NCI-H2029 treated with DMSO at 0.1 percent for 48 hours (cell line): ENCODE data around the gene ZNF728.
"Not testable (repeated sequence)": the region's sequence is repeated elsewhere in the genome, so short reads cannot be mapped to it uniquely, and the experiment has no call there.

Experiments
- DNase-seq: peaks from one replicate; lab custom pipeline; 2025; lab: John Stamatoyannopoulos, UW

The ZNF728 gene

DNA sequence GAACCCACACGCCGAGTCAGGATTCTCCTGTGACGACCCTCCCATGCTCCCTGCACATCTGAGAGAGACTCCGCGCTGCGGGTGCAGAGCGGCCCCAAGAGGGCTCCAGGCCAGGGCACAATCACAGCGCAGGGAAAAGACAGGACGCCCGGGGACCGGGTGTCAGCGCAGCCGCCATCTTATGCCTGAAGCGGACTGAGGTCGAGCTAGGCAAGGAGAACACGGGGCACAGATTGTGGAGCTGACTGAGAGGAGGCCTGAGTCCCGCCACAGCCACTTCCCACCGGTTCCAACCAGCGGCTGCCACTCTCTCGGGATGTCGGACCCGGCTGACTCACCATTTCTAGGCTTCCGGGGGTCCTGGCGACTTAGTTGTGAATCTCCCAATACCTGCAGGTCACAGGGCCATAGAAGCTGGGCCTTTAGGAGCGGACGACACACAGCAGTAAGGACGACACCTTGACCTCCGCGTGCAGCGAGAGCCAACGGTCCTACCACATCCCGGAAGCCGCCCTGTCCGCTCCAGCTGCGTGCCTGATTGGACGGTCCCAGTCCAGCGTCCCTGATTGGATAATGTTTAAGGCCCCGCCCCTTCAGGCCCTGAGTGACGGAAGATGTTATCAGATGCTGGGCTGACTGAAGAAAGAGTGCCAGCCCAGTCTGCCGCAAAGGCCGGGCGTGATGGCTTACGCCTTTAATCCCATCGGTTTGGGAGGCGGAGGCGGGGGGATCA is at the start of gene ZNF728:
Gene ZNF728 (minus strand): TSS at position 487 of the 733 bp plus-strand sequence. CDS start 146 bp downstream, at position 341.
- DNase-seq: no peak

DNA sequence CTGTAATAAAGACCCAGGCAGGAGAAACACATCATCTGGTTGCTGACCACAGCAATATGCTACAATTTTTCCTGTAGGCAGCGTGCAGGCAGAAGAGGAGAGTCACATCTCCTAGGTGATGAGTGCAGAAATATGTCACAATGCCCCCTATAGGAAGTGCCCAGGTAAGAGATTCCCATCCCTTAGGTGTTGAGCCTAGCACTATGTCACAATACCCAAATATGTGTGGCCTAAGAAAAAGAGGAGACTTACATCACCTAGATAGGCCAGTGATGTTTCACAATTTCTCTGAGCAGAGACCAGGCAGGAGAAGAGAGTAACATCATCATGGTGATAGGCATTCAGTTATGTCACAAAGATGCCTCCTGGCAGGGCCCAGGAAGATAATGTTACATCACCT is 49.4 kb upstream of the ZNF728 start:
- no peak for DNase-seq

- no peak for DNase-seq
Measured at GRCh38 chr19:23049256-23049655, 46.3 kb upstream of the ZNF728 start.

GRCh38 chr19:23046743-23047142 is 43.8 kb upstream of the ZNF728 start:
- DNase-seq: no peak

DNA sequence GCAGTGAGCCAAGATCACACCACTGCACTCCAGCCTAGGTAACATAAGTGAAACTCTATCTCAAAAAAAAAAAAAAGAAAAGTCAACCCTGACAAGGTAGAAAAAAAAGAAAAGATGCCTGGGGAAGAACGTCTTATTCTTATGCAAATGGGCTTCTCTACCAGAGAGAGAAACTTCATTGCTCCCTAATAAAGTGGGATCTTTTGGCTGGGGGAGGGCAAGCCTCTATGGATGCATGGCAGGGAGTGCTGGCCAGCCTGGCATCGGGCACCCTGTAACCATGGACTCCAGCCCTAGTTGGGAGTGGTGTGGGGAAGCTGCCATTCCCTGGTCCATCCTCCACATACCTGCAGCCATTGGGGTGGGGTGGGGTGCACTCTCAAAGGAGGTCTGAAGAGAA is 30.7 kb upstream of the ZNF728 start:
- DNase-seq: no peak

GRCh38 chr19:23015660-23016059 is 12.7 kb upstream of the ZNF728 start:
- no peak for DNase-seq

DNA sequence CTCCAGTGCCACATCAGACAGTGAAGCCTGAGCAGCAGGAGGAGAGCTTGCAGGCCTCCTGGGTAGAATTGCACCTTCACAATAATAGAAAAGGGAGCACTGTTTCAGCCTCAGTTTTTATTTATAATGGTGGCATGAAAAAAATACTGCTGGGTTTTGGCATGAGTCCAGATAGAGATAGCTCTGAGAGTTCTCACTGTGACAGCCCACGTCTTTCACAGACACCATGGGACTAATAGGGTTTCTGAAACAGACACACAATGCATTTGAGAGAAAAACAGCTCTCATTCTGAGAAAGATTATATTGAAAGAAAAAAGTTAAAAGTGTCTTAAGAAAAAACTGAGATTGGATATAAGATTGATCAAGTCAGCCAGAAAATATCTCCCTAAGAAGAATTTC is 8.0 kb downstream of the ZNF728 start:
- not testable (repeated sequence) for DNase-seq

GRCh38 chr19:22976248-22976647 is 26.7 kb downstream of the ZNF728 start:
- no peak for DNase-seq

- not testable (repeated sequence) for DNase-seq
Measured at GRCh38 chr19:22975546-22976136, 27.3 kb downstream of the ZNF728 start.

- DNase-seq: no peak
Measured at GRCh38 chr19:22945560-22945959, 57.4 kb downstream of the ZNF728 start.

- no peak for DNase-seq
Measured at GRCh38 chr19:22935151-22935550, 67.8 kb downstream of the ZNF728 start.

DNA sequence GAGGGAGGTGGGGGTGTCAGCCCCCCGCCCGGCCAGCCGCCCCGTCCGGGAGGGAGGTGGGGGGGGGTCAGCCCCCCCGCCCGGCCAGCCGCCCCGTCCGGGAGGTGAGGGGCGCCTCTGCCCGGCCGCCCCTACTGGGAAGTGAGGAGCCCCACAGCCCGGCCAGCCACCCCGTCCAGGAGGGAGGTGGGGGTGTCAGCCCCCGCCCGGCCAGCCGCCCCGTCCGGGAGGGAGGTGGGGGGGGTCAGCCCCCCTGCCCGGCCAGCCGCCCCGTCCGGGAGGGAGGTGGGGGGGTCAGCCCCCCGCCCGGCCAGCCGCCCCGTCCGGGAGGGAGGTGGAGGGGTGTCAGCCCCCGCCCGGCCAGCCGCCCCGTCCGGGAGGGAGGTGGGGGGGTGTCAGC is 75.4 kb downstream of the ZNF728 start:
- not testable (repeated sequence) for DNase-seq

- not testable (repeated sequence) for DNase-seq
Measured at GRCh38 chr19:22925181-22925580, 77.8 kb downstream of the ZNF728 start.
